Measurements from ENCODE around the gene MYO7B.

Gene MYO7B

GRCh38 chr2:127639111-127639474 lies 103.6 kb downstream of the MYO7B start:
- DNase-seq, result no peak

- no peak for DNase-seq
Measured at GRCh38 chr2:127640082-127641072, 104.9 kb downstream of the MYO7B start.

DNA sequence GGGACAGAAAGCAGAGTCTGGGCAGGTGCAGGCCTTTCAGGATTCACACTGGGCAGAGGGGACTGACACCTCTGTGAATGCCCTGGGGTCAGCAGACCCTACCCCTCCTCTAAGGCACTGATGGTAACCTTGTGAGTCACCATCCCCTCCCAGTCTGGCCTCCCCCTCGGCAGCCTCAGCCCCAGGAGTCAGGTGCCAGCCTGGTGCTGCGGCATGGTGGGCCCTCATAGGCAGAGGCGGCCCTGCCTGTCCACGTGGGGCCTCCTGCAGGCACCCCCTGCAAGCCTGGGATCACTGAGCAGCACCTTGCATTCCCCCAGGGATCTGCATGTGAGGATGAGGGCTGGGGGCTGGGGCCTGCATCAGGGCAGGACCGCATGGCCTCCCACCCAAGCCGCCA lies 105.7 kb downstream of the MYO7B start:
- no peak for DNase-seq

DNA sequence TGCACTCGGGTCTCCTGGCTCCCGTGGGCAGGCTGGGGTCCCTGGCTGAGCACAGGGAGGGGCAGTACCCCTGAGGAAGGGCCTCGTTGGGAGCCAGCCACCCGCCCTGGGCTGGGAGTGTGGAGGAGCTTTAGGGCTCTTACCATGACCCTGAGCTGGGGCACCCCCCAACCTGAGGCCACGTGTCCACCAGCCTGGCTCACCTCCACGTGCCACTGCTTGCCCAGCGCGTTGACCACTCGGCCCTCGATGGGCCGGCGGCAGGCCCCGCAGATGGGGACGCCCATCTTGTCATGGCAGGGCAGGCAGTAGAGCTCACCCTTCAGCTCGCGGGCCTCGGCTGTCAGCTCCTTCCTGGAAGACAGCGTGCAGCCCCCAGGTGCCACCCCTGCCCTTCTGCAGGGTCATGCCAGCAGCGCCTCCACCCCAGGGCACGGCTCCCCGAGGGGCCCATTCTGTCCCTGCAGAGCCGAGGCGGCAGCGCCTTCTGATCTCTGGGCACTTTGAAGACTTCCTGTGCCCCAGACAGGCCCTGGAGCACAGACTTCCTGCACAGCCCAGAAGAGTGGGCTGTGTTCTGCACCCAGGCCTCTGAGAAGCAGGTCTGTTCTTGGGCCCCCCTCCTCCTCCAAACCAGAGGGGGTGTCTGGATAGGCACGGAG lies 106.5 kb downstream of the MYO7B start:
- DNase-seq, result no peak

GRCh38 chr2:127642706-127643438 lies 107.4 kb downstream of the MYO7B start:
- DNase-seq, result no peak

DNA sequence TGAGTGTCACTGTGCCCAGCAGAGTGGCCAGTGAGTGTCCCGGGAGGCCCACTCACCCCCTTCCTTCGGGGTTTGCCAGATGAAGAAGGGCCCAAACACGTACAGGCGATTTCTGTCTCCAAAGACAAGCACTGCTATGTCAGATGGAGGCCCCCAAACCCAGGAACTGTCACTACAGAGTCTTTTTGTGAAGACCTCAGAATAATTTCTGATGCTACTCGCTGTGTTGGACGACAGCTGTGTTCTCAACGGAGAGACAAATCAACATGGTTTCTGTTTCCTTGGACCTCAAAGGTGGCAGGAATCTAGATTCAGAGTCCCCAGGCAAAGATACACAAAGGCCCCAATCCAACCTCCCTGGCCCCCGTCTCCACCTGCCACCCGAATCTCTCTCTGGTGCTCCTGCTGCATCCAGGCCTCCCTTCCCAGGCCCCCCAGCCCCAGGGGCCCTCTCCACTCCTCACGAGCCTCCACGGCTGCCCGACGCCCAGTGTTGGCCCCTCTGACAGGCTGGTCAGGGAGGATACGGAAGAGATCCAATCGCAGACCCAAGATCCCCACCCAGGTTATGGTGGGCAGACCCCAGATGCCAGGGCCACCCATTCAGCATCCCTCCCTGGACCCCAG lies 108.1 kb downstream of the MYO7B start:
- DNase-seq, result no peak

GRCh38 chr2:127644066-127645025 lies 108.9 kb downstream of the MYO7B start:
- DNase-seq, result no peak

GRCh38 chr2:127645026-127645394 lies 109.5 kb downstream of the MYO7B start:
- DNase-seq, result no peak

DNA sequence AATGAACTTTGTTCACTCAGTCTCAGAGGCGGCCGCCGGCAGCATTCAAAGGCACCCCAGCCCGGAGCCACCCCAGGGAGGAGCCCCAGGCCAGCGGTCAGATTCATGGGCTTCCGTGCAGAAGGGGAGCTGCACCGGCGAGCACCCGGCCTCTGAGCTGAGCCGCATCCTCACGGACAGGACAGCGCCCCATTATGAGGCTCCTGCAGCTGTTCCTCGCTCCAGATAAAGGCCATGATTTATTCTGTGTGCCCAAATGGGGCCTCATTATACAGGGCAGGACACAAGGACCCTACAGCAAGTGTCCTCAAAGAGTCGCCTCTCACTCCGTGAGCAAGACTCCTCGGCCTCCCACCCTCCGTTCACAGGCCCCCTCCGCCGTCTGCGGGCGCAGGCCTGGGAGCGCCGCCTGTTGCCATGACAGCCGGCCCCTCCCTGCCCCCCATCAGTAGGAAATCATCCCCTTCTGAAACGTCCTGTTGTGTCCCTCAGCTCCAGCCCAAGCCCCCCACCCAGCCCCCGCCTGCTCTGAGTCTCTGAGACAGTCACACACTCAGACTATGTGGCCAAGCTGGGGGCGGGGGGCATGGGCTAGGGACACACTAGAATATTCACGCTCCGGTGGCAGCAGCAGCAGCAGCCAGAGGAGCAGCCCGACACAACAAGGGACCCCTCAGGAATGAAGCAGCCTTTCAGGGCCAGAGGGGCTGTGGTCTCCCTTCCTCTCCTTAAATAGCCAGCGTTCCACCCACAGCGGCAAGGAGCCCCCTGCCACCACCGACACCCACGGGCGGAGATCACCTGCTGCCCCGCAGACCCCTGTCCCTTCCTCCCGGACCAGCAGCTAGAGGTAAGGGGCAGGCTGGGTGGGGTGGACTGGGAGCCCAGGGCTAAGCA lies 110.2 kb downstream of the MYO7B start, which contains the start of gene GPR17:
TSS of gene GPR17 (plus strand) at position 759 of the 897 bp plus-strand sequence. CDS start 4,583 bp downstream, outside the sequence.
- DNase-seq, result no peak

DNA sequence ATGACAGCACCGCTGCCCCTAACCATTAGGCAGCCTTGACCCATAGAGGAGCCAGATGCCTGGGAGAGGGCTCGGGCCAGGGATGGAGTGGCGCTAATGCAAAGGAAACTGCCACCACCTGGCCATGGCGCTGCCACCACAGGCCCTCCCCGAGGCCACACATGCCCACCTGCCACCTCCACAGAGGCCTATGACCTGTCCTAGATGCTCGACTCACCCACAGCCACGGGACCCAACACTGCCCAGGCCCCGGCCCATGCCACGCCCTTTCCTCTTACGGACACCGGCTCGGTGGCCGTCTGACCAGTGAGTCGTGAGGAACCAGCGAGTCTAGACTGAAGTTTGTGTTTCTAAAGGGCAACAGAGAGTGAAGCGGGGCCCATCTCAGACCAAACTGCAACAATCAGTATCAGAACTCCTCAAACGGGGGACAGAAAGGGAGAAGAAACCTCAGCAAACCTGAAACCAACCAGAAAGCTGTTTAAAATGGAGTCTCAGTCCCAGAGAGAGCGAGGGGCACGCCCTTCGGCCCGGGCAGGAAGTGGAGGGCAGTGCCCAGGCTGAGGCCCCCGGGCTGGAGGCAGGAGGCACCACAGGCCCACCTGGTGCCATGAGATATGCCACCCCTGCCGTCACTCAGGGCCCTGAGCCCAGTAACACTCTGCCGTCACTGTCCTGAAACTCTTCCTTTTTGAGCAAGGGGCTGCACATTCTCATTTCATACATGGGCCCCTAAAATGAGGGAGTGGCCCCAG lies 111.2 kb downstream of the MYO7B start:
- DNase-seq, result no peak

- DNase-seq, result no peak
Measured at GRCh38 chr2:127647242-127648190, 112.0 kb downstream of the MYO7B start.

DNA sequence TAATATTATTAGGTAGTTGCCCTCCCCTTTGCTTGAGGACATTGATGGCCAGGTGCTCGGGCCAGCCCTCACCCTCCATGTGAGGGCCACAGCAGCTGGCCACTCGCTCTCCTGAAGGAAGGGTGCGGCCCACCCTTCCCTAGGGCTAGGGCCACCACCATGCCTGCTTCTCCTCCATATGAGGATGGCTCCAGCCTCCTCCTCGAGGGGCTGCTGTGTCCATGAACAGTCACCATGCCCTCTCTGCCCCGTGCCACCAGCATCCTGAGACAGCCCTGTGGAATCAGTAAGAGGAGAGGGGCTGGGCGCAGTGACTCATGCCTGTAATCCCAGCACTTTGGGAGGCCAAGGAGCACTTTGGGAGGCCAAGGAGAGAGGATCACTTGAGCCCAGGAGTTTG lies 112.8 kb downstream of the MYO7B start:
- no peak for DNase-seq

GRCh38 chr2:127649100-127649611 lies 113.7 kb downstream of the MYO7B start:
- no peak for DNase-seq

DNA sequence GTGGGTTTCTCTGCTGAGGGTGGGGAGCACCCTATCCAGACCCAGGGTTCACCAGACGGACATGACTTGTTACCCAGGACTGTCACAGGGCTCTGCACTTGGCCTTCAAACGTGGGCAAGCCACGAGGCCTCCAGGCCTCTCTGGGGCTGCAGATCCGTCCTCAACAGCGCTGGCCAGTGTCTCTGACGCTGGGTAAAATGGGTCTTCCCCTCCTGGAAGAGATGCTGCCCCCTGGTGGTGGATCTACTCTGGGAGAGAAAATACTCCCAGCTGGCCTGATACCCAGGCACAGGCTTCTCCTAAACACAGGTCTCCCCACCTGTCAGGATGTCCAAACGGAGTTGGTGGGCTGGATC lies 114.2 kb downstream of the MYO7B start:
- no peak for DNase-seq

GRCh38 chr2:127650041-127650784 lies 114.7 kb downstream of the MYO7B start:
- no peak for DNase-seq

- DNase-seq, result no peak
Measured at GRCh38 chr2:127650785-127651380, 115.4 kb downstream of the MYO7B start.

DNA sequence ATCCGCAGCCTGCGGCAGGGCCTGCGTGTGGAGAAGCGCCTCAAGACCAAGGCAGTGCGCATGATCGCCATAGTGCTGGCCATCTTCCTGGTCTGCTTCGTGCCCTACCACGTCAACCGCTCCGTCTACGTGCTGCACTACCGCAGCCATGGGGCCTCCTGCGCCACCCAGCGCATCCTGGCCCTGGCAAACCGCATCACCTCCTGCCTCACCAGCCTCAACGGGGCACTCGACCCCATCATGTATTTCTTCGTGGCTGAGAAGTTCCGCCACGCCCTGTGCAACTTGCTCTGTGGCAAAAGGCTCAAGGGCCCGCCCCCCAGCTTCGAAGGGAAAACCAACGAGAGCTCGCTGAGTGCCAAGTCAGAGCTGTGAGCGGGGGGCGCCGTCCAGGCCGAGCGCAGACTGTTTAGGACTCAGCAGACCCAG lies 115.9 kb downstream of the MYO7B start:
- no peak for DNase-seq

Measured in NCI-H2227 treated with DMSO at 0.1 percent for 48 hours (cell line).